ENCODE results near the gene EIF2S2.
"Not testable (repeated sequence)": the region's sequence is repeated elsewhere in the genome, so short reads cannot be mapped to it uniquely, and the experiment has no call there.

Gene EIF2S2

GRCh38 chr20:34111702-34112599 is at the start of gene EIF2S2:
TSS of gene EIF2S2 (minus strand) at chr20:34112243. CDS start at chr20:34112110, 133 bp downstream.
- peak; percentile 91 for DNase-seq (ENCODE audit: low read depth, low spot score)

DNA sequence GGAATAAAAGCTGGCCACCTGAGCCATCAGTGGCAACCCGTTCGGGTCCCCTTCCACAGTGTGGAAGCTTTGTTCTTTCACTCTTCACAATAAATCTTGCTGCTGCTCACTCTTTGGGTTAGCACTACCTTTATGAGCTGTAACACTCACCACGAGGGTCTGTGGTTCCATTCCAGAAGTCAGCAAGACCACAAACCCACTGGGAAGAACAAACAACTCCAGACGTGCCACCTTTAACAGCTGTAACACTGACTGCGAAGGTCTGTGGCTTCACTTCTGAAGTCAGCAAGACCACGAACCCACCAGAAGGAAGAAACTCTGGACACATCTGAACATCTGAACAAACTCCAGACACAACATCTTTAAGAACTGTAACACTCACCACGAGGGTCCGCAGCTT is 45.7 kb upstream of the EIF2S2 start:
- not testable (repeated sequence) for DNase-seq (ENCODE audit: low read depth, low spot score)

DNA sequence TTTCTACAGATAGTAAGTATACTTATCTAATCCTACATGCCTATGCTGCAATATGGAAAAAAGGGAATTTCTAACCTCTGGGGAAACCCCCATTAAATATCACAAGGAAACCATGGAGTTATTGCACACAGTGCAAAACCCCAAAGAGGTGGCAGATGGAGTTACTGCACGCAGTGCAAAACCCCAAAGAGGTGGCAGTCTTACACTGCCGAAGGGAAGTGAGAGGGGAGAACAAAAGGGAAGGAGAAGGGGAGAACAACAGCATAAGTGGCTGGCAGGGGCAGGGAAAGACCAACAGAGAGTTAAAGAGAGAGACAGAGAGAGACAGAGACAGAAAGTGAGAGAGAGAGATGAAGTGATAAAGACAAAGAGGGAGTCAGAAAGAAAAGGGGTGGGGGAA is 43.8 kb upstream of the EIF2S2 start:
- no peak for DNase-seq (ENCODE audit: low read depth, low spot score)

GRCh38 chr20:34153169-34153568 is 41.1 kb upstream of the EIF2S2 start:
- not testable (repeated sequence) for DNase-seq (ENCODE audit: low read depth, low spot score)

GRCh38 chr20:34152073-34152472 is 40.0 kb upstream of the EIF2S2 start:
- not testable (repeated sequence) for DNase-seq (ENCODE audit: low read depth, low spot score)

GRCh38 chr20:34150306-34151000 is 38.4 kb upstream of the EIF2S2 start:
- no peak for DNase-seq (ENCODE audit: low read depth, low spot score)

DNA sequence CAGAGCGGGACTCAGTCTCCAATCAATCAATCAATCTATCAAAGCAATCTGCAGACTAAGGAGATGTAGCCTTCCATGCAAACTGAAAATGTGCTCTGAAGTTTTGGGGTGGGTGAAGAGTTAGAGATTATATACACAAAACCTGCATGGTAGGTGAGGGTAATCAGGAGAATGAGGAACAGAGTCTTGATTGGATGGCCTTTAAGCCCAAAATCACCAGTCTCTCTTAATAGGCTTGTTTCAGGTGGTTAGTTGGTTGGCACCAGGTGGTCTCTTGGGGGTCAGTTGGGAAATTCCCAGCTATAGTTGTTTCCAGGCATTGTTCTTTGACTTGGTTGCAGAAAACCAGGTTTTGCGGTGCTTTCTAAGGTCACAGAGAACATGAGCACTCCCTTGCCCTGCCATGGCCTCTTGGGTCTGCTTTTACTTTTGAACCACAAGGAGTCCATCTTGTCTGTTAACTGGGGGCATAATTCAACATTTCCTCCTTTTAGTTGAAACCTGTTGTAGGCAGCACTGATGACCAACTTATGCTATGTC is 33.3 kb upstream of the EIF2S2 start:
- no peak for DNase-seq (ENCODE audit: low read depth, low spot score)

DNA sequence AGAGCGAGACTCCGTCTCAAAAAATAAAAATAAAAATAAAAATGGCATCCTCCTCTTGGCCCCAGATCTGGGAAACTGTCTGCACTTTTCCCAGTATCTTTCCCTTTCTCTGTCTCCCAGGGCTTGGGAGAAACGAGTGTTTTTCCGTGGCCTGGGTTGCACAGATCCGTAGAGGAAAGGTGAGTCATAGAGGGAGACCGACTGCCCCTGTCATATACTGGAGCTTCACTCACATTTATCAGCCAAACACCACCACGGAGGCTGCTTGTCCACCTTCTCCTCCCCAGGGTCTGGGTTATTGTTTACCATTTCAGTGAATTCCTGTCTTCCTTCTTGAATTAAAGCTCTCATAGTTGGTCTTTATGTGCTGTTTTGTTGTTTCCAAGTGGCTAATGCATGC is 31.9 kb upstream of the EIF2S2 start:
- no peak for DNase-seq (ENCODE audit: low read depth, low spot score)

- DNase-seq (ENCODE audit: low read depth, low spot score): no peak
Measured at GRCh38 chr20:34142121-34142520, 30.1 kb upstream of the EIF2S2 start.

DNA sequence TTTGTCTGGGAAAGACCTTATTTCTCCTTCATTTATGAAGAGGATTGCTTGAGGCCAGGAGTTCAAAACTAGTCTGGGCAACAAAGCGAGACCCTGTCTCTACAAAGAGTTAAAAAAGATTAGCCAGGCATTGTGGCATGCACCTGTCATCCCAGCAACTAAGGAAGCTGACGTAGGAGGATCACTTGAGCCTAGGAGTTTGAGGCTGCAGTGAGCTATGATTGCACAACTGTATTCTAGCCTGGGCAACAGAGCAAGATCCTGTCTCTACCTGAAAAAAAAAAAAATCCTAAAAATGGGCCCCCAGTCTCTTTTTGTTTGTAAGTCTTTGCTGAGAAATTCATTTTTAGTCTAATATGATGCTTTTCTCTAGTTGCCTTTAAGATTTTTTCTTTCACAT is 29.2 kb upstream of the EIF2S2 start:
- no peak for DNase-seq (ENCODE audit: low read depth, low spot score)

DNA sequence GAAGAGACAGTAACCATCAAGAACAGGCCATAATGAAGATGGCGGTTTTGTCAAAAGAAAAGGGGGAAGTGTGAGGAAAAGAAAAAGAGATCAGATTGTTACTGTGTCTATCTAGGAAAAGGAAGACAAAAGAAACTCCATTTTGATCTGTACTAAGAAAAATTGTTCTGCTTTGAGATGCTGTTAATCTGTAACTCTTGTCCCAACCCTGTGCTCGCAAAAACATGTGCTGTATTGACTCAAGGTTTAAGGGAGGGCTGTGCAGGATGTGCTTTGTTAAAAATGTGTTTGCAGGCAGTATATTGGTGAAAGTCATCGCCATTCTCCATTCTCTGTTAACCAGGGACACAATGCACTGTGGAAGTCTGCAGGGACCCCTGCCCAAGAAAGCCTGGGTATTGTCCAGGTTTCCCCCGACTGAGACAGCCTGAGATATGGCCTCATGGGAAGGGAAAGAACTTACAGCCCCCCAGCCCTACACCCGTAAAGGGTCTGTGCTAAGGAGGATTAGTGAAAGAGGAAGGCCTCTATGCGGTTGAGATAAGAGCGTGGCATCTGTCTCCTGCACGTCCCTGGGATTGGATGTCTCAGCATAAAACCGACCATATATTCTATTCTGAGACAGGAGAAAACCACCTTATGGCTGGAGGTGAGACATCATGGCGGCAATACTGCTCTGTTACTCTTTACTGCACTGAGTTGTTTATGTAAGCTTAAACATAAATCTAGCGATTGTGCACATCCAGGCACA is 23.7 kb upstream of the EIF2S2 start:
- DNase-seq (ENCODE audit: low read depth, low spot score): not testable (repeated sequence)

DNA sequence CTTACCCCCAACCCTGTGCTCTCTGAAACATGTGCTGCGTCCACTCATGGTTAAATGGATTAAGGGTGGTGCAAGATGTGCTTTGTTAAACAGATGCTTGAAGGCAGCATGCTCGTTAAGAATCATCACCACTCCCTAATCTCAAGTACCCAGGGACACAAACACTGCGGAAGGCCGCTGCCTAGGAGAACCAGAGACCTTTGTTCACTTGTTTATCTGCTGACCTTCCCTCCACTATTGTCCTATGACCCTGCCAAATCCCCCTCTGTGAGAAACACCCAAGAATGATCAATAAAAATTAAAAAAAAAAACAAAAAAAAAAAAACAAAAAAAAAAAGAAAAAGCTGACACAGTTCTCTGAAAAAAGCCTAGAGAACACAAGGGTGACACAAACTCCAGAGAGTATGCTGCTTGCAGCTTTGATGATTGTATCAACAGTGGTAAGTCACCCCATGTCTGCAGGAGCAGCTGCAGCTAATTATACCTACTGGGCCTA is 21.4 kb upstream of the EIF2S2 start:
- not testable (repeated sequence) for DNase-seq (ENCODE audit: low read depth, low spot score)

GRCh38 chr20:34132943-34133342 is 20.9 kb upstream of the EIF2S2 start:
- DNase-seq (ENCODE audit: low read depth, low spot score): not testable (repeated sequence)

- not testable (repeated sequence) for DNase-seq (ENCODE audit: low read depth, low spot score)
Measured at GRCh38 chr20:34132491-34132890, 20.4 kb upstream of the EIF2S2 start.

- DNase-seq (ENCODE audit: low read depth, low spot score): no peak
Measured at GRCh38 chr20:34131491-34131890, 19.4 kb upstream of the EIF2S2 start.

DNA sequence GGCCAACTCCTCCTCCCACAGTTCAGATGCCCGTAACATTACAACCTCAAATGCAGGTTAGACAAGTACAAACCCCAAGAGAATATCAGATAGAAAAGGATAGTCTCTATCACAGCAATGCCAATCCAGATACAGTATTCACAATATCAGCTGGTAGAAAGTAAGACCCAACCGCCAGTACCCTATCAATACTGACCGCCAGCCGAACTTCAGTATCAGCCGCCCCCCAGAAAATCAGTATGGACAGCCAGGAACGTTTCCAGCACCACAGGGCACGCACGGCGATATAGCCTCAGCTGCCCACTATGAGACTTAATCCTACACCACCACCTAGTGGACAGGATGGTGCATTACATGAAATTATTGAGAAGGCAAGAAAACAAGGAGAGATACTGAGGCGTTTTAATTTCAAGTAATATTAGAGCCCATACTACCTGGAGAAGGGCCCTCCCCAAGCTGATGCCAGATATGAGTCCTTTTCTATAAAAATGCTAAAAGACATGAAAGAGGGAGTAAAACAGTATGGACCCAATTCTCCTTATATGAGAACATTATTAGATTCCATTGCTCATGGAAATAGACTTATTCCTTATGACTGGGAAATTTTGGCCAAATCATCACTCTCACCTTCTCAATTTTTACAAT is 17.6 kb upstream of the EIF2S2 start:
- no peak for DNase-seq (ENCODE audit: low read depth, low spot score)

GRCh38 chr20:34127792-34128191 is 15.7 kb upstream of the EIF2S2 start:
- no peak for DNase-seq (ENCODE audit: low read depth, low spot score)

- no peak for DNase-seq (ENCODE audit: low read depth, low spot score)
Measured at GRCh38 chr20:34124469-34125249, 12.6 kb upstream of the EIF2S2 start.

GRCh38 chr20:34123309-34123708 is 11.3 kb upstream of the EIF2S2 start:
- no peak for DNase-seq (ENCODE audit: low read depth, low spot score)

DNA sequence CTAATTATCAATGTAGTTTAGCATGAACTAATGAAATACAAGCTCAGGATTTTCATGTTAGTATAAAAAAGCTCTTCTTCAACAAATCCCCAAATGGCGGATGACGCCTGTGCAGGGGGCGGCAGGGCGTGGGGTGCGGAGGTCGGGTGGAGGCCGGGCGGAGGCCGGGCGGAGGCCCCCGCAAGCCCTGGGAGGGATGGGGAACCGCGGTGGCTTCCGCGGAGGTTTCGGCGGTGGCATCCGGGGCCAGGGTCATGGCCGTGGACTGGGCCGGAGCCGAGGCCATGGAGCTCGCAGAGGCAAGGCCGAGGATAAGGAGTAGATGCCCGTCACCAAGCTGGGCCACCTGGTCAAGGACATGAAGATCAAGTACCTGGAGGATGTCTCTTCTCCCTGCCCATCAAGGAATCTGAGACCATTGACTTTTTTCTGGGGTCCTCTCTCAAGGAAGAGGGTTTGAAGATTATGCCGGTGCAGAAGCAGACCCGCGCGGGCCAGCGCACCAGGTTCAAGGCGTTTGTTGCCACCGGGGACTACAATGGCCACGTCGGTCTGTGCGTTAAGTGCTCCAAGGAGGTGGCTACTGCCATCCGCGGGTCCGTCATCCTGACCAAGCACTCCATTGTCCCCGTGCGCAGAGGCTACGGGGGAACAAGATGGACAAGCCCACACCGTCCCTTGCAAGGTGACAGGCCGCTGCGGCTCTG is 10.4 kb upstream of the EIF2S2 start:
- no peak for DNase-seq (ENCODE audit: low read depth, low spot score)

Measured in iPS DF 19.7 (cell line).